Pulmonary artery endothelial cell (primary cell): Measurements from ENCODE around the gene KRTAP13-4. TPM values are rescaled to one million over a fixed set of nuclear protein-coding genes. Genes with fewer than 3 reads are reported as not detected.

Source experiments
- DNase-seq: peaks from one replicate; pipeline ENCODE4 v3.0.0-alpha.2; 2011; ENCODE audit warnings: low read depth, low spot score
- total RNA-seq: library from RNA; depleted of rRNA; stranded (reverse); fragments of >200 nt; gene quantifications from 2 replicates; pipeline ENCODE4 v1.2.3, GENCODE V29; 2014

The KRTAP13-4 gene
- total RNA-seq: not detected in 2 replicates

GRCh38 chr21:30430170-30430655 is at the start of gene KRTAP13-4:
Gene KRTAP13-4, plus strand, starts transcription at chr21:30430220. Its CDS starts 56 bp downstream, at chr21:30430276.
- DNase-seq: no peak

- DNase-seq: no peak
Observed at GRCh38 chr21:30382201-30382600, 47.8 kb upstream of the KRTAP13-4 start.

GRCh38 chr21:30391492-30392025 is 38.5 kb upstream of the KRTAP13-4 start:
- no peak for DNase-seq

GRCh38 chr21:30395731-30396130 is 34.3 kb upstream of the KRTAP13-4 start, which contains the start of gene KRTAP13-1:
Gene KRTAP13-1, plus strand, starts transcription at chr21:30396031. Its CDS starts 56 bp downstream, at chr21:30396087.
- DNase-seq: no peak

- no peak for DNase-seq
Observed at GRCh38 chr21:30408782-30409494, 21.1 kb upstream of the KRTAP13-4 start.

- DNase-seq: no peak
Observed at GRCh38 chr21:30415993-30416392, 14.0 kb upstream of the KRTAP13-4 start.

- no peak for DNase-seq
Observed at GRCh38 chr21:30425826-30426225, 4.2 kb upstream of the KRTAP13-4 start, which contains the start of gene KRTAP13-3. Gene KRTAP13-3, minus strand, starts transcription at chr21:30425926. Its CDS starts 14 bp downstream, at chr21:30425912.

GRCh38 chr21:30426731-30427130 is 3.3 kb upstream of the KRTAP13-4 start:
- DNase-seq: no peak

GRCh38 chr21:30434033-30434631 is 4.1 kb downstream of the KRTAP13-4 start:
- no peak for DNase-seq

GRCh38 chr21:30437010-30437565 is 7.1 kb downstream of the KRTAP13-4 start:
- DNase-seq: no peak

- no peak for DNase-seq
Observed at GRCh38 chr21:30439975-30440374, 10.0 kb downstream of the KRTAP13-4 start, which contains the start of gene KRTAP15-1. Gene KRTAP15-1, plus strand, starts transcription at chr21:30440275. Its CDS starts 53 bp downstream, at chr21:30440328.

GRCh38 chr21:30443226-30443625 is 13.2 kb downstream of the KRTAP13-4 start:
- DNase-seq: no peak

GRCh38 chr21:30444204-30444603 is 14.2 kb downstream of the KRTAP13-4 start:
- DNase-seq: no peak

- DNase-seq: no peak
Observed at GRCh38 chr21:30447056-30447455, 17.0 kb downstream of the KRTAP13-4 start.

- DNase-seq: no peak
Observed at GRCh38 chr21:30448514-30448913, 18.5 kb downstream of the KRTAP13-4 start.

GRCh38 chr21:30463713-30464112 is 33.7 kb downstream of the KRTAP13-4 start:
- no peak for DNase-seq

- DNase-seq: no peak
Observed at GRCh38 chr21:30468900-30469714, 39.1 kb downstream of the KRTAP13-4 start.

- DNase-seq: no peak
Observed at GRCh38 chr21:30478004-30478403, 48.0 kb downstream of the KRTAP13-4 start.

GRCh38 chr21:30479259-30479658 is 49.2 kb downstream of the KRTAP13-4 start:
- no peak for DNase-seq

GRCh38 chr21:30480145-30480544 is 50.1 kb downstream of the KRTAP13-4 start, which contains the start of gene KRTAP19-1:
Gene KRTAP19-1, minus strand, starts transcription at chr21:30480367. Its CDS starts 50 bp downstream, at chr21:30480317.
- DNase-seq: no peak
